K562 (cell line): ENCODE data around the gene CBX4. TPM values are rescaled to one million over a fixed set of nuclear protein-coding genes. Genes with fewer than 3 reads are reported as not detected.
A peak's percentile ranks its signal among the peaks of the same experiment; 100 is the strongest.

Experiments
- ATF1 ChIP-seq, 2 experiments: fragments of 450-650 bp in 1 of 2; IDR thresholded peaks; 2 replicates each; pipeline ENCODE4 v1.6.1; 2016; ENCODE audit warnings: missing compliant biosample characterization in 1 of 2, missing genetic modification characterization in 1 of 2
- KDM2B ChIP-seq: fragments of 250-450 bp; sonication (Bioruptor Pico); IDR thresholded peaks from 2 replicates; pipeline ENCODE4 v1.8.0; 2021; ENCODE audit warnings: mild to moderate bottlenecking, moderate library complexity
- KLF13 ChIP-seq: fragments of 450-650 bp; IDR thresholded peaks from 2 replicates; pipeline ENCODE4 v1.6.1; 2016; ENCODE audit warnings: missing genetic modification characterization, low read depth, mild to moderate bottlenecking, missing compliant biosample characterization, moderate library complexity, borderline replicate concordance
- L3MBTL2 ChIP-seq: fragments of 450-650 bp; IDR thresholded peaks from 2 replicates; pipeline ENCODE4 v1.6.1; 2016; ENCODE audit warnings: mild to moderate bottlenecking, moderate library complexity
- MTA1 ChIP-seq: fragments of 450-650 bp; IDR thresholded peaks from 2 replicates; pipeline ENCODE4 v1.6.1; 2017; ENCODE audit warnings: borderline replicate concordance
- MYNN ChIP-seq, 2 experiments: sonication (generic); formaldehyde crosslinking in 1 of 2; IDR thresholded peaks; 2 replicates each; pipeline versions ENCODE4 v1.5.0 to v1.6.1; 2016 to 2020; ENCODE audit warnings: antibody characterized with exemption in 1 of 2, missing genetic modification reagents in 1 of 2
- SMARCA4 ChIP-seq: fragments of 450-650 bp; IDR thresholded peaks from 2 replicates; pipeline ENCODE4 v1.6.1; 2016
- SUPT5H ChIP-seq: fragments of 450-650 bp; IDR thresholded peaks from 2 replicates; pipeline ENCODE4 v1.6.1; 2016
- TBP ChIP-seq: optimal IDR thresholded peaks from 2 replicates; pipeline ENCODE3; 2011; ENCODE audit warnings: low read depth, low read length, improper control_type of control experiment
- TRIM24 ChIP-seq, 2 experiments: fragments of 450-650 bp; IDR thresholded peaks; 2 replicates each; pipeline ENCODE4 v1.6.1; 2016
- YY1 ChIP-seq, 3 experiments: IDR thresholded peaks; 2 replicates each; pipeline ENCODE4 v1.6.1; 2011; ENCODE audit warnings: low read length in 2 of 3, mild to moderate bottlenecking in 2 of 3, moderate library complexity in 2 of 3, borderline replicate concordance in 1 of 3, control low read depth in 1 of 3, low read depth in 1 of 3; ENCODE audit not compliant: insufficient read depth in 3 of 3, insufficient replicate concordance in 2 of 3, control insufficient read depth in 1 of 3, insufficient read length in 1 of 3; ENCODE audit errors: extremely low read depth in 1 of 3
- ZBTB17 ChIP-seq: fragments of 450-650 bp; formaldehyde crosslinking; IDR thresholded peaks from 2 replicates; pipeline ENCODE4 v1.4.0; 2020; ENCODE audit warnings: mild to moderate bottlenecking
- ZBTB7A ChIP-seq: IDR thresholded peaks from 2 replicates; pipeline ENCODE4 v1.6.1; 2011; ENCODE audit warnings: low read depth, mild to moderate bottlenecking, low read length, moderate library complexity, borderline replicate concordance; ENCODE audit not compliant: control insufficient read depth
- ZKSCAN1 ChIP-seq: fragments of 150-350 bp; IDR thresholded peaks from 2 replicates; pipeline ENCODE4 v1.6.1; 2016; ENCODE audit warnings: low read depth, low read length
- ZNF224 ChIP-seq: sonication (generic); formaldehyde crosslinking; IDR thresholded peaks from 2 replicates; pipeline ENCODE4 v1.8.0; 2022; ENCODE audit warnings: mild to moderate bottlenecking, missing genetic modification reagents
- polyA plus RNA-seq, 8 experiments: library from polyadenylated mRNA; depleted of rRNA in 4 of 8; stranded (reverse) in 5 of 8; unstranded in 3 of 8; fragments of >200 nt; fragmentation: Nextera tagmentation in 2 of 8; fragmentation: Illumina TruSeq in 1 of 8; extraction: Ambion mirVana in 2 of 8; extraction: Trizol in 1 of 8; gene quantifications; 2 replicates each; pipeline versions ENCODE4 v1.2.1 to v1.2.3, GENCODE V29; 2011 to 2014; ENCODE audit warnings: inconsistent platforms in 1 of 8, missing spikeins in 1 of 8
- total RNA-seq, 7 experiments: library from RNA; depleted of rRNA in 6 of 7; stranded (reverse); fragments of >200 nt in 6 of 7; fragmentation: Illumina TruSeq in 2 of 7; extraction: Trizol in 2 of 7; gene quantifications; 2 replicates each; pipeline versions ENCODE4 v1.2.1 to v1.2.3, GENCODE V29; 2011 to 2021; ENCODE audit warnings: low replicate concordance in 1 of 7
- TF ChIP-seq, protein P1 (sequence below): sonication (generic); formaldehyde crosslinking; IDR thresholded peaks from 2 replicates; pipeline ENCODE4 v1.8.1; 2023; ENCODE audit warnings: mild to moderate bottlenecking, missing genetic modification reagents, moderate library complexity
- TF ChIP-seq, protein P2 (sequence below), 3 experiments: fragments of 200-800 bp in 1 of 3; fragments of 250-450 bp in 1 of 3; fragments of 450-650 bp in 1 of 3; sonication (Bioruptor Pico) in 1 of 3; sonication (Bioruptor generic) in 1 of 3; formaldehyde crosslinking in 1 of 3; IDR thresholded peaks; 2 replicates each; pipeline versions ENCODE4 v1.6.1 to v1.8.0; 2016 to 2022; ENCODE audit warnings: mild to moderate bottlenecking in 2 of 3, missing genetic modification characterization in 2 of 3, missing compliant biosample characterization in 1 of 3, moderate library complexity in 1 of 3
- TF ChIP-seq, protein P3 (sequence below): sonication (generic); formaldehyde crosslinking; IDR thresholded peaks from 2 replicates; pipeline ENCODE4 v1.9.0; 2022; ENCODE audit warnings: mild to moderate bottlenecking, missing genetic modification reagents
- TF ChIP-seq, protein P4 (sequence below): fragments of 250-450 bp; sonication (Bioruptor Pico); IDR thresholded peaks from 2 replicates; pipeline ENCODE4 v1.8.0; 2022; ENCODE audit warnings: moderate library complexity, mild to moderate bottlenecking, inconsistent platforms

CBX4 gene
- total and polyA plus RNA-seq, 9 of the 15 experiments (the other 6 are each of a cell fraction or from before 2014, with no cell fraction given), result 0.98 to 50.5 (median 10.0) TPM

DNA sequence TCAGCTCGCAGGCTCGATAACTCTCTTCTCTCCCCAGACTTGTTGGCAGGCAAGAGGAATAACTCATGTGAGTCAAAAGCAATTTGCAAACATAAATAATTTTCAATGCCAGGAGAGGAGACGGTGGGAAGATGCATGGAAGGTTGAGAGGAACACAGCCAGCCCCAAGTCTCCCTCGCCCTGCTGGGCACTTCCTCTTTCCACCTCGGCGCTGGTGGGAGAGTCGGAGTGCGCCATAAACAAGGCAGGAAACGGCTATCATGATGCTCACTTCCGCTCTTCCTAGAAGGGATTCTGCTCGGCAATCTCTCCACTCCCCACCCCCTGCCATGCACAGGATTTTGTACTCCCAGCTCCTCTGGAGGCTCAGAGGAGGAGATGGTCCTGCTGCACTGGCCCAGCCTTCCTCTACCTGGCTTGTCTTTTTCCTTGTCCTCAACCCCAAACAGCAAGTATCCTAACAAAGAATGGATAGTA lies 13.0 kb downstream of the CBX4 start (continued):
- no peak for TF ChIP-seq KLF13 (tag)
- TF ChIP-seq YY1 (IDR thresholded peaks at IDR 0.05; ENCODE audit: borderline replicate concordance in 1 of 3, control insufficient read depth in 1 of 3, extremely low read depth in 1 of 3, insufficient read depth in 3 of 3, insufficient read length in 1 of 3, insufficient replicate concordance in 2 of 3, low read depth in 1 of 3, low read length in 2 of 3), result peak in 2 of 3 experiments; percentile 75 to 91
- 0 out of 4 replicates have a peak, but pooled peaks of 1 of the 2 experiments have one; percentile 35 for TF ChIP-seq TRIM24 (IDR thresholded peaks at IDR 0.05)
- TF ChIP-seq SUPT5H, result peak; percentile 69
- TF ChIP-seq TBP, result peak; percentile 44
- TF ChIP-seq ZKSCAN1, result peak; percentile 51; the same call in 1 of the 2 replicates
- peak; percentile 78 for TF ChIP-seq L3MBTL2
- TF ChIP-seq, protein P1, sequence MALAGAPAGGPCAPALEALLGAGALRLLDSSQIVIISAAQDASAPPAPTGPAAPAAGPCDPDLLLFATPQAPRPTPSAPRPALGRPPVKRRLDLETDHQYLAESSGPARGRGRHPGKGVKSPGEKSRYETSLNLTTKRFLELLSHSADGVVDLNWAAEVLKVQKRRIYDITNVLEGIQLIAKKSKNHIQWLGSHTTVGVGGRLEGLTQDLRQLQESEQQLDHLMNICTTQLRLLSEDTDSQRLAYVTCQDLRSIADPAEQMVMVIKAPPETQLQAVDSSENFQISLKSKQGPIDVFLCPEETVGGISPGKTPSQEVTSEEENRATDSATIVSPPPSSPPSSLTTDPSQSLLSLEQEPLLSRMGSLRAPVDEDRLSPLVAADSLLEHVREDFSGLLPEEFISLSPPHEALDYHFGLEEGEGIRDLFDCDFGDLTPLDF (CRISPR knock-in tag), result no peak
- TF ChIP-seq MTA1, result peak; percentile 47; the same call in 1 of the 2 replicates
- TF ChIP-seq ZBTB7A, result peak; percentile 30; the same call in 1 of the 2 replicates
- TF ChIP-seq KDM2B (CRISPR knock-in tag), result no peak
- TF ChIP-seq ZNF224 (CRISPR knock-in tag), result no peak
- peak; percentile 68 for TF ChIP-seq SMARCA4
- TF ChIP-seq ZBTB17 (CRISPR knock-in tag), result peak; percentile 96
- peak; percentile 75; the same call in 1 of the 2 replicates for TF ChIP-seq MYNN (IDR thresholded peaks at IDR 0.05)
- no peak for TF ChIP-seq MYNN (CRISPR knock-in tag; IDR thresholded peaks at IDR 0.05)
- TF ChIP-seq, protein P2, sequence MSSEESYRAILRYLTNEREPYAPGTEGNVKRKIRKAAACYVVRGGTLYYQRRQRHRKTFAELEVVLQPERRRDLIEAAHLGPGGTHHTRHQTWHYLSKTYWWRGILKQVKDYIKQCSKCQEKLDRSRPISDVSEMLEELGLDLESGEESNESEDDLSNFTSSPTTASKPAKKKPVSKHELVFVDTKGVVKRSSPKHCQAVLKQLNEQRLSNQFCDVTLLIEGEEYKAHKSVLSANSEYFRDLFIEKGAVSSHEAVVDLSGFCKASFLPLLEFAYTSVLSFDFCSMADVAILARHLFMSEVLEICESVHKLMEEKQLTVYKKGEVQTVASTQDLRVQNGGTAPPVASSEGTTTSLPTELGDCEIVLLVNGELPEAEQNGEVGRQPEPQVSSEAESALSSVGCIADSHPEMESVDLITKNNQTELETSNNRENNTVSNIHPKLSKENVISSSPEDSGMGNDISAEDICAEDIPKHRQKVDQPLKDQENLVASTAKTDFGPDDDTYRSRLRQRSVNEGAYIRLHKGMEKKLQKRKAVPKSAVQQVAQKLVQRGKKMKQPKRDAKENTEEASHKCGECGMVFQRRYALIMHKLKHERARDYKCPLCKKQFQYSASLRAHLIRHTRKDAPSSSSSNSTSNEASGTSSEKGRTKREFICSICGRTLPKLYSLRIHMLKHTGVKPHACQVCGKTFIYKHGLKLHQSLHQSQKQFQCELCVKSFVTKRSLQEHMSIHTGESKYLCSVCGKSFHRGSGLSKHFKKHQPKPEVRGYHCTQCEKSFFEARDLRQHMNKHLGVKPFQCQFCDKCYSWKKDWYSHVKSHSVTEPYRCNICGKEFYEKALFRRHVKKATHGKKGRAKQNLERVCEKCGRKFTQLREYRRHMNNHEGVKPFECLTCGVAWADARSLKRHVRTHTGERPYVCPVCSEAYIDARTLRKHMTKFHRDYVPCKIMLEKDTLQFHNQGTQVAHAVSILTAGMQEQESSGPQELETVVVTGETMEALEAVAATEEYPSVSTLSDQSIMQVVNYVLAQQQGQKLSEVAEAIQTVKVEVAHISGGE (CRISPR knock-in tag; IDR thresholded peaks at IDR 0.05), result peak in 2 of 3 experiments; percentile 4 to 87; a peak in 3 of 6 replicates
- TF ChIP-seq, protein P3, sequence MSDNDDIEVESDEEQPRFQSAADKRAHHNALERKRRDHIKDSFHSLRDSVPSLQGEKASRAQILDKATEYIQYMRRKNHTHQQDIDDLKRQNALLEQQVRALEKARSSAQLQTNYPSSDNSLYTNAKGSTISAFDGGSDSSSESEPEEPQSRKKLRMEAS (CRISPR knock-in tag), result no peak; the same call in 1 of the 2 replicates
- TF ChIP-seq ATF1 (CRISPR knock-in tag; IDR thresholded peaks at IDR 0.05), result no peak
- TF ChIP-seq ATF1 (tag; IDR thresholded peaks at IDR 0.05), result peak; percentile 42; the same call in 1 of the 2 replicates
- TF ChIP-seq, protein P4, sequence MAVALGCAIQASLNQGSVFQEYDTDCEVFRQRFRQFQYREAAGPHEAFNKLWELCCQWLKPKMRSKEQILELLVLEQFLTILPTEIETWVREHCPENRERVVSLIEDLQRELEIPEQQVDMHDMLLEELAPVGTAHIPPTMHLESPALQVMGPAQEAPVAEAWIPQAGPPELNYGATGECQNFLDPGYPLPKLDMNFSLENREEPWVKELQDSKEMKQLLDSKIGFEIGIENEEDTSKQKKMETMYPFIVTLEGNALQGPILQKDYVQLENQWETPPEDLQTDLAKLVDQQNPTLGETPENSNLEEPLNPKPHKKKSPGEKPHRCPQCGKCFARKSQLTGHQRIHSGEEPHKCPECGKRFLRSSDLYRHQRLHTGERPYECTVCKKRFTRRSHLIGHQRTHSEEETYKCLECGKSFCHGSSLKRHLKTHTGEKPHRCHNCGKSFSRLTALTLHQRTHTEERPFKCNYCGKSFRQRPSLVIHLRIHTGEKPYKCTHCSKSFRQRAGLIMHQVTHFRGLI (CRISPR knock-in tag), result no peak
- TF ChIP-seq, all 486 proteins: peak for 112
